Measurements from ENCODE around the gene FOXK1. TPM values are rescaled to one million over a fixed set of nuclear protein-coding genes. Genes with fewer than 3 reads are reported as not detected.

FOXK1 gene
- total and polyA plus RNA-seq, 2 of the 13 experiments (the other 11 are each of a cell fraction or from before 2014, with no cell fraction given) = 4.6 to 8.8 TPM

GRCh38 chr7:4641667-4642467 lies 40.2 kb upstream of the FOXK1 start (continued):
- no peak for TF ChIP-seq SRSF4 (IDR thresholded peaks at IDR 0.05; ENCODE audit: low read depth, low read length, poor library complexity, severe bottlenecking)
- no peak for TF ChIP-seq ZNF280B (CRISPR knock-in tag; IDR thresholded peaks at IDR 0.05; ENCODE audit: borderline replicate concordance)
- no peak for TF ChIP-seq SOX6 (IDR thresholded peaks at IDR 0.05)
- peak; percentile 62 for TF ChIP-seq SOX6 (CRISPR knock-in tag; IDR thresholded peaks at IDR 0.05)
- peak; percentile 100 for TF ChIP-seq ZSCAN25 (CRISPR knock-in tag; IDR thresholded peaks at IDR 0.05)
- TF ChIP-seq DDIT3 (CRISPR knock-in tag; IDR thresholded peaks at IDR 0.05) = 0 out of 2 replicates have a peak, but pooled peaks have one; percentile 57
- TF ChIP-seq KIAA2018 (CRISPR knock-in tag; IDR thresholded peaks at IDR 0.05; ENCODE audit: borderline replicate concordance) = 0 out of 2 replicates have a peak, but pooled peaks have one; percentile 70
- peak in 1 of 2 experiments; percentile 85; a peak in 2 of 4 replicates for TF ChIP-seq ATF4 (CRISPR knock-in tag; IDR thresholded peaks at IDR 0.05)
- no peak for TF ChIP-seq GTF2F1 (IDR thresholded peaks at IDR 0.05; ENCODE audit: low read length)
- no peak for TF ChIP-seq KDM6A (CRISPR knock-in tag; IDR thresholded peaks at IDR 0.05; ENCODE audit: low read depth)
- peak; percentile 30; the same call in 1 of the 2 replicates for TF ChIP-seq ZNF775 (CRISPR knock-in tag; IDR thresholded peaks at IDR 0.05; ENCODE audit: borderline replicate concordance)
- TF ChIP-seq ZNF597 (CRISPR knock-in tag; IDR thresholded peaks at IDR 0.05) = no peak
- peak; percentile 92 for TF ChIP-seq SKI (IDR thresholded peaks at IDR 0.05; ENCODE audit: partially characterized antibody)
- peak; percentile 91 for TF ChIP-seq BATF2 (CRISPR knock-in tag; IDR thresholded peaks at IDR 0.05)
- no peak for TF ChIP-seq ATAD3A (CRISPR knock-in tag; IDR thresholded peaks at IDR 0.05)

Measured in HepG2 (cell line).